Loucy (cell line): ENCODE results near the gene RPH3AL.

Source experiments
- H2AFZ ChIP-seq: fragments of 200-600 bp; sonication (generic); 2 replicates; pipeline ENCODE4 v1.6.0; 2016; ENCODE audit warnings: antibody characterized with exemption, mild to moderate bottlenecking, low read length, moderate library complexity
- H3F3A ChIP-seq: fragments of 200-600 bp; 2 replicates; pipeline ENCODE4 v1.6.0; 2016; ENCODE audit warnings: antibody characterized with exemption, low read depth, mild to moderate bottlenecking
- H3K27me3 ChIP-seq: fragments of 200-600 bp; sonication (generic); 2 replicates; pipeline ENCODE4 v1.6.1; 2014; ENCODE audit warnings: low read length, mild to moderate bottlenecking; ENCODE audit not compliant: insufficient read depth, poor library complexity, severe bottlenecking
- H3K36me3 ChIP-seq: fragments of 200-600 bp; sonication (generic); 2 replicates; pipeline ENCODE4 v1.6.1; 2016; ENCODE audit warnings: low read length; ENCODE audit not compliant: insufficient read depth
- H3K4me1 ChIP-seq: fragments of 200-600 bp; sonication (generic); 2 replicates; pipeline ENCODE4 v1.5.1; 2014; ENCODE audit warnings: low read length, mild to moderate bottlenecking; ENCODE audit not compliant: insufficient read depth, poor library complexity, severe bottlenecking
- H3K4me2 ChIP-seq: fragments of 200-600 bp; sonication (generic); 2 replicates; pipeline ENCODE4 v1.6.0; 2014; ENCODE audit warnings: antibody characterized with exemption, low read length, low read depth, mild to moderate bottlenecking; ENCODE audit not compliant: poor library complexity, severe bottlenecking
- H3K4me3 ChIP-seq: fragments of 200-600 bp; sonication (generic); 2 replicates; pipeline ENCODE4 v1.5.1; 2014; ENCODE audit warnings: low read length, mild to moderate bottlenecking, mixed read lengths; ENCODE audit not compliant: poor library complexity, severe bottlenecking
- H3K79me2 ChIP-seq: fragments of 200-600 bp; sonication (generic); 2 replicates; pipeline ENCODE4 v1.6.1; 2014; ENCODE audit warnings: low read length; ENCODE audit not compliant: insufficient read depth
- H3K9ac ChIP-seq: fragments of 200-600 bp; sonication (generic); 2 replicates; pipeline ENCODE4 v1.6.0; 2014; ENCODE audit warnings: mild to moderate bottlenecking, low read depth, low read length, moderate library complexity; ENCODE audit not compliant: poor library complexity, severe bottlenecking
- H3K9me2 ChIP-seq: fragments of 200-600 bp; sonication (generic); replicated peaks from 2 replicates; pipeline ENCODE4 v1.6.1; 2016; ENCODE audit warnings: low read depth, low read length, mixed read lengths
- H3K9me3 ChIP-seq: fragments of 200-600 bp; sonication (generic); 2 replicates; pipeline ENCODE4 v1.6.1; 2014; ENCODE audit warnings: mild to moderate bottlenecking, antibody characterized with exemption, low read length, low read depth; ENCODE audit not compliant: insufficient read depth
- H4K20me1 ChIP-seq: fragments of 200-600 bp; sonication (generic); 2 replicates; pipeline ENCODE4 v1.6.0; 2014; ENCODE audit warnings: antibody characterized with exemption, low read length, mild to moderate bottlenecking; ENCODE audit not compliant: insufficient read depth, poor library complexity, severe bottlenecking
- CTCF ChIP-seq: fragments of 200-600 bp; sonication (generic); conservative IDR thresholded peaks from 2 replicates; pipeline ENCODE4 v1.5.1; 2014; ENCODE audit warnings: mild to moderate bottlenecking, antibody characterized with exemption, low read length
- EZH2phosphoT487 ChIP-seq: fragments of 200-600 bp; IDR thresholded peaks from 2 replicates; pipeline ENCODE4 v1.6.1; 2018; ENCODE audit warnings: antibody characterized with exemption, mild to moderate bottlenecking, moderate library complexity, borderline replicate concordance

RPH3AL gene

GRCh38 chr17:360092-360750, 7.6 kb upstream of the RPH3AL start:
- no peaks in the 10 kb centered on the region for H4K20me1 ChIP-seq
- H3K36me3 ChIP-seq, result no peaks in the 10 kb centered on the region
- no peak for TF ChIP-seq CTCF
- no peak for TF ChIP-seq EZH2phosphoT487
- no peak overlapping the region for H3K4me3 ChIP-seq
- peaks cover 6% of the 10 kb centered on the region for H3K4me1 ChIP-seq
- H3K79me2 ChIP-seq, result no peaks in the 10 kb centered on the region
- H3K9me3 ChIP-seq, result peaks cover 10% of the 10 kb centered on the region; the same call in 1 of the 2 replicates
- no peak overlapping the region for H2AFZ ChIP-seq
- H3K27me3 ChIP-seq, result no peaks in the 10 kb centered on the region
- no peaks in the 10 kb centered on the region for H3F3A ChIP-seq
- no peak overlapping the region for H3K4me2 ChIP-seq
- no peak overlapping the region for H3K9ac ChIP-seq
- no peaks in the 10 kb centered on the region for H3K9me2 ChIP-seq

GRCh38 chr17:358491-359151, 6.0 kb upstream of the RPH3AL start:
- TF ChIP-seq EZH2phosphoT487, result no peak
- TF ChIP-seq CTCF, result no peak

GRCh38 chr17:357644-358043, 5.0 kb upstream of the RPH3AL start:
- no peaks in the 10 kb centered on the region for H3K4me1 ChIP-seq
- H3K9ac ChIP-seq, result no peak overlapping the region
- no peak overlapping the region for H3K4me3 ChIP-seq
- H2AFZ ChIP-seq, result no peak overlapping the region
- no peaks in the 10 kb centered on the region for H3K79me2 ChIP-seq
- H3K4me2 ChIP-seq, result no peak overlapping the region
- H4K20me1 ChIP-seq, result no peaks in the 10 kb centered on the region
- no peaks in the 10 kb centered on the region for H3K36me3 ChIP-seq
- TF ChIP-seq CTCF, result no peak
- no peak for TF ChIP-seq EZH2phosphoT487
- peaks cover 12% of the 10 kb centered on the region; the same call in 1 of the 2 replicates for H3K9me3 ChIP-seq
- H3K27me3 ChIP-seq, result no peaks in the 10 kb centered on the region
- H3K9me2 ChIP-seq, result no peaks in the 10 kb centered on the region
- H3F3A ChIP-seq, result no peaks in the 10 kb centered on the region

More at GRCh38 chr17:358491-359151, 6.0 kb upstream of the RPH3AL start:
- Histone ChIP-seq H3K79me2 (no peaks in the 10 kb centered on the region), H3K9me3 (peaks cover 12% of the 10 kb centered on the region; the same call in 1 of the 2 replicates), H3K36me3 (no peaks in the 10 kb centered on the region), H3K4me3 (no peak overlapping the region), H3K4me1 (no peaks in the 10 kb centered on the region), H3F3A (no peaks in the 10 kb centered on the region), H2AFZ (no peak overlapping the region), H3K9ac (no peak overlapping the region), H4K20me1 (no peaks in the 10 kb centered on the region), H3K4me2 (no peak overlapping the region), H3K27me3 (no peaks in the 10 kb centered on the region), H3K9me2 (no peaks in the 10 kb centered on the region)
